ENCODE results near the gene SLC22A2.

DNA sequence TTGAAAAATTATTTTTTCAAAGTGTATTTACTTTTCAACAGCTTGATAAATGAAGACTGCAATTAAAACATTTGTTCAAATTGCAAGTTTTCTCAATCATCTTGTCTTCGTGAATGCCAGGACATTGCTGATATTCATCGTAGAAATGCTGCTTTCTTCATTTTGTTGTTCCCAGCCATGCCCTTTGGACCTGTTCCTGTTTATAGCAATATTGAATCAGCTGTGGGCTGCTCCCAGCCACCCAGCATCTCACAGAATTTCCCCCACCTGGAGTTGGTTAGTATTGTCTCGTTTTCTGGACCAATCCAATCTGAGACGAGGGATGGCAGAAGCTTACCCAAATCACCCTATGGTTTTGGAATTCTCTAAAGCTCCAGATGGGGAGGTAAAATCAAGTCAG is 40.8 kb downstream of the SLC22A2 start:
- TF ChIP-seq TP53 (CRISPR knock-in tag; IDR thresholded peaks at IDR 0.05) (no peak), NR3C1 (CRISPR knock-in tag; conservative IDR thresholded peaks at IDR 0.05; ENCODE audit: low read depth) (no peak), ELF4 (CRISPR knock-in tag; IDR thresholded peaks at IDR 0.05; ENCODE audit: low read depth) (no peak), ZNF138 (CRISPR knock-in tag; conservative IDR thresholded peaks at IDR 0.05) (no peak), CTCF (IDR thresholded peaks at IDR 0.05) (no peak), TEAD1 (CRISPR knock-in tag; IDR thresholded peaks at IDR 0.05) (no peak), ATF1 (CRISPR knock-in tag; IDR thresholded peaks at IDR 0.05) (no peak), AFF4 (CRISPR knock-in tag; IDR thresholded peaks at IDR 0.05; ENCODE audit: borderline replicate concordance) (no peak), JUN (CRISPR knock-in tag; IDR thresholded peaks at IDR 0.05) (no peak), ESRRA (CRISPR knock-in tag; IDR thresholded peaks at IDR 0.05; ENCODE audit: borderline replicate concordance) (no peak), SMAD3 (CRISPR knock-in tag; IDR thresholded peaks at IDR 0.05; ENCODE audit: borderline replicate concordance) (no peak), ATF3 (CRISPR knock-in tag; conservative IDR thresholded peaks at IDR 0.05) (no peak), ATF2 (CRISPR knock-in tag; IDR thresholded peaks at IDR 0.05; ENCODE audit: borderline replicate concordance, low read depth) (no peak), FOXP1 (CRISPR knock-in tag; IDR thresholded peaks at IDR 0.05; ENCODE audit: borderline replicate concordance) (no peak)
